ENCODE data around the gene ADSL.

Gene ADSL

GRCh38 chr22:40404251-40405177 is 58.2 kb downstream of the ADSL start:
- DNase-seq = no peak

- no peak for DNase-seq
Measured at GRCh38 chr22:40405178-40406062, 59.1 kb downstream of the ADSL start.

GRCh38 chr22:40406063-40406890 is 60.0 kb downstream of the ADSL start:
- no peak for DNase-seq

- DNase-seq = no peak
Measured at GRCh38 chr22:40407021-40407761, 60.9 kb downstream of the ADSL start.

- DNase-seq = no peak
Measured at GRCh38 chr22:40407831-40408717, 61.8 kb downstream of the ADSL start.

- no peak for DNase-seq
Measured at GRCh38 chr22:40408718-40409612, 62.7 kb downstream of the ADSL start.

- no peak for DNase-seq
Measured at GRCh38 chr22:40409613-40410113, 63.4 kb downstream of the ADSL start.

GRCh38 chr22:40410272-40410671 is 64.0 kb downstream of the ADSL start:
- DNase-seq = no peak

GRCh38 chr22:40410731-40411505 is 64.6 kb downstream of the ADSL start:
- DNase-seq = no peak

- no peak for DNase-seq
Measured at GRCh38 chr22:40411506-40411861, 65.2 kb downstream of the ADSL start.

- no peak for DNase-seq
Measured at GRCh38 chr22:40412441-40412840, 66.1 kb downstream of the ADSL start.

GRCh38 chr22:40413873-40414272 is 67.6 kb downstream of the ADSL start:
- DNase-seq = no peak

GRCh38 chr22:40414311-40414710 is 68.0 kb downstream of the ADSL start:
- DNase-seq = peak in 1 of 51 donors; percentile 18

GRCh38 chr22:40414838-40415505 is 68.7 kb downstream of the ADSL start:
- no peak for DNase-seq

GRCh38 chr22:40415531-40416266 is 69.4 kb downstream of the ADSL start:
- no peak for DNase-seq

- DNase-seq = no peak
Measured at GRCh38 chr22:40416267-40416570, 69.9 kb downstream of the ADSL start.

- DNase-seq = no peak
Measured at GRCh38 chr22:40416636-40417035, 70.3 kb downstream of the ADSL start.
